ENCODE measurements around the gene SDK1. TPM values are rescaled to one million over a fixed set of nuclear protein-coding genes. Genes with fewer than 3 reads are reported as not detected.

The SDK1 gene
- total and polyA plus RNA-seq, 2 experiments from 2014 or later, result 2.1 to 10.0 TPM

GRCh38 chr7:4227105-4228010 is 926.3 kb downstream of the SDK1 start:
- Mint-ChIP-seq H3K4me1 (peaks cover 2% of the 10 kb centered on the region; the same call in 1 of the 3 replicates), H3K9me3 (no peaks in the 10 kb centered on the region)
- no peak overlapping the region for H3K27ac ChIP-seq (ENCODE audit: low read depth)

More at GRCh38 chr7:4227105-4228010, 926.3 kb downstream of the SDK1 start:
- Histone ChIP-seq H3K79me2 (replicated peaks; ENCODE audit: insufficient read depth) (no peaks in the 10 kb centered on the region), H4K20me1 (replicated peaks; ENCODE audit: insufficient read depth) (no peaks in the 10 kb centered on the region), H3K27me3 (ENCODE audit: insufficient read depth) (no peaks in the 10 kb centered on the region), H3K4me3 (no peak overlapping the region), H3K4me2 (no peak overlapping the region), H2AFZ (no peak overlapping the region), H3K4me1 (ENCODE audit: insufficient read depth) (no peaks in the 10 kb centered on the region), H3K9me2 (ENCODE audit: insufficient read depth) (no peaks in the 10 kb centered on the region), H3F3A (replicated peaks; ENCODE audit: low read depth) (no peaks in the 10 kb centered on the region), H3K36me3 (ENCODE audit: insufficient read depth) (no peaks in the 10 kb centered on the region)
- no peak overlapping the region for H3K27ac Mint-ChIP-seq
- DNase-seq (ENCODE audit: low spot score) (no peak), ATAC-seq (no peak)
- TF ChIP-seq JUNB (IDR thresholded peaks at IDR 0.05; ENCODE audit: unreplicated experiment) (no peak), ZNF462 (CRISPR knock-in tag; IDR thresholded peaks at IDR 0.05) (no peak)
- TF ChIP-seq, protein P1, sequence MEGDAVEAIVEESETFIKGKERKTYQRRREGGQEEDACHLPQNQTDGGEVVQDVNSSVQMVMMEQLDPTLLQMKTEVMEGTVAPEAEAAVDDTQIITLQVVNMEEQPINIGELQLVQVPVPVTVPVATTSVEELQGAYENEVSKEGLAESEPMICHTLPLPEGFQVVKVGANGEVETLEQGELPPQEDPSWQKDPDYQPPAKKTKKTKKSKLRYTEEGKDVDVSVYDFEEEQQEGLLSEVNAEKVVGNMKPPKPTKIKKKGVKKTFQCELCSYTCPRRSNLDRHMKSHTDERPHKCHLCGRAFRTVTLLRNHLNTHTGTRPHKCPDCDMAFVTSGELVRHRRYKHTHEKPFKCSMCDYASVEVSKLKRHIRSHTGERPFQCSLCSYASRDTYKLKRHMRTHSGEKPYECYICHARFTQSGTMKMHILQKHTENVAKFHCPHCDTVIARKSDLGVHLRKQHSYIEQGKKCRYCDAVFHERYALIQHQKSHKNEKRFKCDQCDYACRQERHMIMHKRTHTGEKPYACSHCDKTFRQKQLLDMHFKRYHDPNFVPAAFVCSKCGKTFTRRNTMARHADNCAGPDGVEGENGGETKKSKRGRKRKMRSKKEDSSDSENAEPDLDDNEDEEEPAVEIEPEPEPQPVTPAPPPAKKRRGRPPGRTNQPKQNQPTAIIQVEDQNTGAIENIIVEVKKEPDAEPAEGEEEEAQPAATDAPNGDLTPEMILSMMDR (conservative IDR thresholded peaks at IDR 0.05; ENCODE audit: low read depth in 2 of 2), result no peak
- H3K36me3 Mint-ChIP-seq (ENCODE audit: low read depth), result no peaks in the 10 kb centered on the region; the same call in 2 of the 3 replicates
- peaks cover 2% of the 10 kb centered on the region for H3K27me3 Mint-ChIP-seq (ENCODE audit: insufficient read depth, low read depth, poor library complexity)
- H3K4me3 Mint-ChIP-seq, result no peak overlapping the region

Data from GM23338 (cell line).